Neutrophil (primary cell): Measurements from ENCODE around the gene PRMT9.

ENCODE experiments used
- H3K27ac ChIP-seq: fragments of 200-600 bp; sonication (generic); 2 replicates; pipeline ENCODE4 v1.5.1; 2016; ENCODE audit warnings: mild to moderate bottlenecking, moderate library complexity
- H3K27me3 ChIP-seq: fragments of 200-600 bp; sonication (generic); 2 replicates; pipeline ENCODE4 v1.6.0; 2016; ENCODE audit warnings: mild to moderate bottlenecking
- H3K36me3 ChIP-seq: fragments of 200-600 bp; sonication (generic); 2 replicates; pipeline ENCODE4 v1.5.1; 2017
- H3K4me1 ChIP-seq, 2 experiments: fragments of 200-600 bp in 1 of 2; sonication (generic) in 1 of 2; 1 replicate in 1 of 2; 2 replicates in 1 of 2; pipeline versions ENCODE4 v1.5.1 to v1.6.1; 2013 to 2016; ENCODE audit warnings: low read depth in 1 of 2, low read length in 1 of 2, mild to moderate bottlenecking in 1 of 2, moderate library complexity in 1 of 2; ENCODE audit not compliant: control insufficient read depth in 1 of 2, insufficient read depth in 1 of 2
- H3K4me3 ChIP-seq, 2 experiments: fragments of 200-600 bp in 1 of 2; sonication (generic) in 1 of 2; 1 replicate in 1 of 2; 2 replicates in 1 of 2; pipeline ENCODE4 v1.5.1; 2013 to 2016; ENCODE audit warnings: low read depth in 1 of 2, low read length in 1 of 2, mild to moderate bottlenecking in 1 of 2, moderate library complexity in 1 of 2
- H3K9me3 ChIP-seq: fragments of 200-600 bp; sonication (generic); 2 replicates; pipeline ENCODE4 v1.5.1; 2016
- TF ChIP-seq, protein P1 (sequence below): fragments of 200-600 bp; sonication (generic); IDR thresholded peaks from 2 replicates; pipeline ENCODE4 v1.5.1; 2016; ENCODE audit warnings: antibody characterized with exemption

PRMT9 gene

DNA sequence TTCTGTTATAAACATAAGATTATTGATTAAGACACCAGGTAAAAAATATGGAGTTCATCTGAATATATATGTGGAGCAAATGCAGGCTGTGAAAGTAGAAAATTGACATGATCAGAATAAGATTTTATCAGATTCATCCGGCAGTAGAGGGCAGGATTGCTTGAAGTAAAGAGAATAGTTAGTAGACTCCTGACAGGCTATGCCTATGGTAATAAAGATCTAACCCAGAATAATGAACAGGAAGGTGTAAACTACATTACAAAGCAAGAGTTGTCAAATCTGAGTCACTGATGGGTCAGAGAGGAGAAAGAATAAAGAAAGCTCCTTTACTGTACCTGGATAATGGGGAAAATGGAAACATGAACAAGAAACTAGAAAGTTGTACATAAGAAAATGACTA, 87.6 kb downstream of the PRMT9 start:
- Histone ChIP-seq H3K9me3 (no peaks in the 10 kb centered on the region), H3K27me3 (peaks cover 19% of the 10 kb centered on the region), H3K27ac (no peak overlapping the region), H3K36me3 (no peaks in the 10 kb centered on the region), H3K4me3 (no peak overlapping the region), H3K4me1 (no peaks in the 10 kb centered on the region)
- TF ChIP-seq, protein P1, sequence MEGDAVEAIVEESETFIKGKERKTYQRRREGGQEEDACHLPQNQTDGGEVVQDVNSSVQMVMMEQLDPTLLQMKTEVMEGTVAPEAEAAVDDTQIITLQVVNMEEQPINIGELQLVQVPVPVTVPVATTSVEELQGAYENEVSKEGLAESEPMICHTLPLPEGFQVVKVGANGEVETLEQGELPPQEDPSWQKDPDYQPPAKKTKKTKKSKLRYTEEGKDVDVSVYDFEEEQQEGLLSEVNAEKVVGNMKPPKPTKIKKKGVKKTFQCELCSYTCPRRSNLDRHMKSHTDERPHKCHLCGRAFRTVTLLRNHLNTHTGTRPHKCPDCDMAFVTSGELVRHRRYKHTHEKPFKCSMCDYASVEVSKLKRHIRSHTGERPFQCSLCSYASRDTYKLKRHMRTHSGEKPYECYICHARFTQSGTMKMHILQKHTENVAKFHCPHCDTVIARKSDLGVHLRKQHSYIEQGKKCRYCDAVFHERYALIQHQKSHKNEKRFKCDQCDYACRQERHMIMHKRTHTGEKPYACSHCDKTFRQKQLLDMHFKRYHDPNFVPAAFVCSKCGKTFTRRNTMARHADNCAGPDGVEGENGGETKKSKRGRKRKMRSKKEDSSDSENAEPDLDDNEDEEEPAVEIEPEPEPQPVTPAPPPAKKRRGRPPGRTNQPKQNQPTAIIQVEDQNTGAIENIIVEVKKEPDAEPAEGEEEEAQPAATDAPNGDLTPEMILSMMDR, result no peak

DNA sequence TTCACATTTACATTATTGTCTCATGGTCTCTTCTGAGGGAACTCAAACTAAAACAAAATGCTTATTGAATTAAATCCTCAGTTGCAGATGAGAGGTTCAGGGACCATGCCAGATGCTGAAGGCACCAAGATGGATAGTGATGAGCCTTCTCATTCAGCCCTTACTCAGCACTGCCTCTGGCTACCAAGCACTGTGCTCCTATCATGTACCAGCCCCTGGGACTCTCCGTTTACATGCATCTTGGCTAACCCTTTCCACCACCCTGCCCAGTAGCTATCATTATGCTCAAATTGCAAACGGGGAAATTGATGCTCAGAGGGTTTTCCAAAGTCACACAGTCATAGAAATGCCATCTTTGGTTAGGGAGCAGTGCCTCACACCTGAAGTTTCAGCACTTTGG, 89.4 kb downstream of the PRMT9 start:
- Histone ChIP-seq H3K4me1 (no peaks in the 10 kb centered on the region), H3K4me3 (no peak overlapping the region), H3K9me3 (no peaks in the 10 kb centered on the region), H3K27ac (no peak overlapping the region), H3K36me3 (no peaks in the 10 kb centered on the region), H3K27me3 (peaks cover 19% of the 10 kb centered on the region)
- TF ChIP-seq, protein P1, result no peak

DNA sequence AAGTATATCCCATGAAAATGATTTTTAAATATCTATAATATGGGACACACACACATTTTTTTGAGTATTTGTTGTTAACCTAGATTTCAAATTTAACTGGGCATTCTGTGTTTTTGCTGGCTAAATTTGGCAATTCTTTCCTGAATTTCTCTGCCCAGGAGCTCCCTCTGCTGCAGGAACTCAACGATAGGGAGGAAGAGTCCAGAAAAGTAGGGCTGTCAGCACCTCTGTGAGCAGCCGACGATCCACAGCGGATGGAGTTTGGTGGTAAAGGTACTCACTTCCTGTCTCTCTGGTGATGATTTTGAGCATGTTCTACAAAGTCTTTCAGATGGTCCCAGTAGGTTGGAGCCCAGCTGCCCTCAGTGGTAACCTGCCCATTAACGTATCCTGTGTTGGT, 89.9 kb downstream of the PRMT9 start:
- TF ChIP-seq, protein P1, result no peak
- Histone ChIP-seq H3K36me3 (no peaks in the 10 kb centered on the region), H3K27ac (no peak overlapping the region), H3K4me1 (no peaks in the 10 kb centered on the region), H3K4me3 (no peak overlapping the region), H3K27me3 (peaks cover 19% of the 10 kb centered on the region), H3K9me3 (no peaks in the 10 kb centered on the region)

- H3K27ac ChIP-seq, result no peak overlapping the region
- H3K4me3 ChIP-seq, result no peak overlapping the region
- no peaks in the 10 kb centered on the region for H3K36me3 ChIP-seq
- no peaks in the 10 kb centered on the region for H3K9me3 ChIP-seq
- H3K4me1 ChIP-seq, result no peaks in the 10 kb centered on the region
- TF ChIP-seq, protein P1, result no peak
- H3K27me3 ChIP-seq, result peaks cover 19% of the 10 kb centered on the region
Measured at GRCh38 chr4:147591106-147591505, 92.9 kb downstream of the PRMT9 start.

DNA sequence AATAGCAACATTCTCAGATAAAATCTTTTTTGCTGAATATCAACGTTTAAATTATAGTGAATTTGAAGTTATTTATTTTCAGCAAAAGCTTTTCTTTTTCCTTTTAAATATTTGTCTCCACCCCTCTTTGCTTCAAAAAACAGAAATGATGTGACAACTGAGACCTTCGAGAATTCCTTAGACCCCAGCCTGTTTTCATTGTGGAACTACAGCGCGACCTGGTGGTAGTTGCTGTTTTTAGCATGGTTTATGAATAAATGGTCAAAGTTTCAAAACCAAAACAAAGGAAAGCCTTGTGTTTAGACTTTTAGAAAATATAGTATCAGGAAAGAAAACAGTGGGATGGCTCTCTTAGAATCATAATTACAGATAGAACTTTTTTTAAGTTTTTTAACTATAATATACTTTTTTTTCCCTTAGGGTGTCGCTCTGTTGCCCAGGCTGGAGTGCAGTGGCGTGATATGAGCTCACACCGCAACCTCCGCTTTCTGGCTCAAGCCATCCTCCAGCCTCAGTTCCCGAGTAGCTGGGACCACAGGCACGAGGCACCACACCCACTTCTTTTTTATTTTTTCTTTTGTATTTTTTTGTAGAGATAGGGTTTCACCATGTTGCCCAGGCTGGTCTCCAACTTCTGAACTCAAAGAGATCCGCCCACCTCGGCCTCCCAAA, 93.6 kb downstream of the PRMT9 start:
- no peak overlapping the region for H3K27ac ChIP-seq
- H3K27me3 ChIP-seq, result peaks cover 19% of the 10 kb centered on the region
- no peak overlapping the region for H3K4me3 ChIP-seq
- H3K36me3 ChIP-seq, result no peaks in the 10 kb centered on the region
- TF ChIP-seq, protein P1, result no peak
- no peaks in the 10 kb centered on the region for H3K9me3 ChIP-seq
- H3K4me1 ChIP-seq, result no peaks in the 10 kb centered on the region
